ENCODE measurements around the gene COPE.
"Not testable (repeated sequence)": the region's sequence is repeated elsewhere in the genome, so short reads cannot be mapped to it uniquely, and the experiment has no call there.

COPE gene

DNA sequence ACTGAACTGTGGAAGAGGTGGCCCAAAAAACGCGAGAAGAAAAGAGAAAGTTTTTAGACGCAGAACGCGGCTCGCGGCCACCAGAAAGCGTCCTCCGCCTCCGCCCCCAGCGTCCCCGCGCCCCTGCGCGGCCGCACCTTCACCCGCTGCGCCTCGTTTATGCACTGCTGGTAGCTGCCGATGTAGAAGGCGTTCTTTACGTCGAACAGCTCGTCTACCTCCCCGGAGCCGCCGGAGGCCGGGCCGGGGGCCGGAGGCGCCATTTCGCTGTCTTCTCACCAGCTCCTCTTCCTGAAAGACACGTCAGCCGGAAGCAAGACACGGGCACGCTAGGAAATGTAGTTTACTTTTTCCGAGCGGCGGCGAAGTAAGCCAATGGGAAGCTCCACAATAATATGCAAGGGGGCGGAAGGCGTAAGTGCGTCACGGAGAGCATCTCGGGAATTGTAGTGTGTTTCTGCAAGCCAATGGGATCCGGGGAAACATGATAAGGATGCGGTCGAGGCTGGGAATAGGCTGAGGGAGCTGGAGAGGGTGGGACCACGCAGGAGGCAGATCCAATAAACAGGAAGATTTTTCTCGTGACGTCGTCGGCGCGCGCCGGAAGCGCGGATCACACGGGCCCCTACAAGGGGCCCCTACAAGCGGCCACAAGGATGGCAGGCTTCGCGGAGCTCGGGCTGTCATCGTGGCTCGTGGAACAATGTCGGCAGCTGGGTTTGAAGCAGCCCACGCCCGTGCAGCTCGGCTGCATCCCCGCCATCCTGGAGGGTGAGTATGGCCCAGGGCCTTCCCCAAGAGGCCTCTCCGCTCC is at the start of gene COPE, which contains the start of gene DDX49:
TSS of gene COPE (minus strand) at position 302 of the 814 bp plus-strand sequence. CDS start at position 263, 39 bp downstream.
TSS of gene DDX49 (plus strand) at position 630 of the 814 bp plus-strand sequence. CDS start at position 657, 27 bp downstream.
- peak; percentile 99 for DNase-seq

GRCh38 chr19:18967358-18968146 is 48.4 kb upstream of the COPE start:
- no peak for DNase-seq

DNA sequence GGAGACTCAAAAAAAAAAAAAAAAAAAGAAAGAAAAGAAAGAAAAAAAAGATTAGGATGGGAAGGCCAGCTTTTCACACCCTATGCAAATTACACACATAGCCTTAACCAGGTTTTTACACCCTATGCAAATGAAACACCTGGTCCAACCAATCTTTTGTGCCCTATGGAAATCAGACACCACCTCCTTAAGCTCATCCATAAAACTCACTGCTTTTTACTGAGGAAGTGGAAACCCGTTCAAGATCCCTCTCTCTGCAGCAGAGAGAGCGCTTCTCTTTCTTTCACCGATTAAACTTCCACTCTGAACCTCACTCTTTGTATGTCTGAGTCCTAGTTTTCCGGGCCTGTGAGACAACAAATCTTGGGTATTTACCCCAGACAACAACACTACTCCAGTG is 47.1 kb upstream of the COPE start:
- no peak for DNase-seq

DNA sequence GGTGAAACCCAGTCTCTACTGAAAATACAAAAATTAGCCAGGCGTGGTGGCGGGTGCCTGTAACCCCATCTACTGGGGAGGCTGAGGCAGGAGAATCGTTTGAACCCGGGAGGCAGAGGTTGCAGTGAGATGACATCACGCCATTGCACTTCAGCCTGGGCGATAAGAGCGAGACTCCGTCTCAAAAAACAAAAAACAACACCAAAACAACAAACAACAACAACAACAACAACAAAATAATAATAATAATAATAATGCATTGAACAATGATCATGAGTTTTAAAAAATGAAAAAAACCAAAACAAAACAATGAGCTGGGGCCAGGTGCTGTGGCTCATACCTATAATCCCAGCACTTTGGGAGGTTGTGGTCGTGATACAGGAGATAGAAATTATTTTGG is 44.9 kb upstream of the COPE start:
- no peak for DNase-seq

DNA sequence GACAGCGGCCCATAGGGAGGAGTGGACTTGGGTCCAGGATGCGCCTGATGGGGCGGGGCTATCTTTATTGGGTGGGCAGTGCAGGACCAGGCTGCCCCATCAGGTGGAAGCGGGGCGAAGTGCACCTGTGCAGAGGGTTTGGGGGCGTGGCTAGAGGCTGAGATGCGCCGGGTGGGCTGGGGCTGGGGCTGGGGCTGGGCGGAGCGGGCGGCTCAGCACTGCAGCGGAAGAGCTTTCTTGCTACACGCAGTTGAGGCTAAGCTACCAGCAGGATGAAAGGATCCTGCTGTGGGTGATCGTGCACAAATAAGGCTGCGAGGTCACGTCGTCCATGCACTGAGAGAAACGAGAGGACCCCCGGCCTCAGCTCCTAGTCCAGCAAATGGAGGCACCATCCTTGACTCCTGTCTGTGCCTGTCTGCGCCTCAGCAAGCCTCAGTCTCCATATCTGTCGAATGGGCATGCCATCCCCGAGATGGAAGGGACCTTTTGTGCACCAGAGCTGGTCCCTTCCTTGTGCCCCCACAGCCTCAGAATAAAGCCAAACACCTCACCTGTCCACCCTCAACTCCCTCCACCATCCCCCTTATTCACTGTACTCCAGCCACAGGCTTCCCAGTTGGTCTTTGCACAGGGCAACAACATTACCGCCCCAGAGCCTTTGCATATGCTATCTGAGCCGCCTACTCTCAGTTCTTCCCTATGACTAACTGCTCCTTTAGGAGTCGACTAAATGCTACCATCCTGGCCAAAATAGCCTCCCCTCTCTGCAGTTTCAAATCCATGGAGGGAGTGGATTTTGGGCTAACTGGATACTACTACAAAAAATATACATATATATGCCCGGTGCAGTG is 42.8 kb upstream of the COPE start:
- DNase-seq, result no peak

- no peak for DNase-seq
Measured at GRCh38 chr19:18960370-18960769, 41.2 kb upstream of the COPE start.

- no peak for DNase-seq
Measured at GRCh38 chr19:18955042-18955441, 35.9 kb upstream of the COPE start.

DNA sequence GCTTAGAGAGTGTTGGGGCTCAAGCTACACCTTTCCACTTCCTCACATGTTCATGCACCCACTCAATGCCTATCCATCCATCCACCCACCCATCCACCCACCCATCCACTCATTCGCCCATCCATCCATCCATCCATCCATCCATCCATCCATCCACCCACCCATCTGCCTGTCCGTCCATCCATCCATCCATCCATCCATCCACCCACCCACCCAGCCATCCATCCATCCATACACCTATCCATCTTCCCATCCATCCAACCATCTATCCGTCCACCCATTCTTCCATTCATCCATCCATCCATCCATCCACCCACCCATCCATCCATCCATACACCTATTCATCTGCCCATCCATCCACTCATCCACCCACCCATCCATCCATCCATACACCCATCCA is 34.9 kb upstream of the COPE start:
- no peak for DNase-seq

DNA sequence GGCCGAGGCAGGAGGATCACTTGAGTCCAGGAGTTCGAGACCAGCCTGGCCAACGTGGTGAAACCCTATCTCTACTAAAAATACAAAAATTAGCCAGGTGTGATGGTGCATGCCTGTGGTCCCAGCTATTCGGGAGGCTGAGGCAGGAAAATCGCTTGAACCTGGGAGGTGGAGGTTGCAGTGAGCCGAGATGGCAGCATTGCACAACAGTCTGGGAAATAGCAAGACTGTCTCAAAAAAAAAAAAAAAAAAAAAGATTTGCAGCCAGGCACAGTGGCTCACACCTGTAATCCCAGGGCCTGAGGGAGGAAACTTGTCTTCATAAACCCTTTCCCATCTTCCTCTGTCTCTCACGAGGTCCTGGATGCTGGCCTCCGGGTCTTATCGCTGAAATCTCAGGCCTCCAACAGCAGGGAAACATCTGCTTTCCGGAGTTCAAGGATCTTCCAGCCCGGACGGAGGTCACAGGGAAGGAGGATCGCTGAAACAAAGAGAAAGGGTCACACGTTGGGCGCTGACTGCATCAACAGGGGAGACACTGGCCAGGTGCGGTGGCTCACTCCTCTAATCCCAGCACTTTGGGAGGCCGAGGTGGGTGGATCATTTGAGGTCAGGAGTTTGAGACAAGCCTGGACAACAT is 33.3 kb upstream of the COPE start:
- not testable (repeated sequence) for DNase-seq

- DNase-seq, result no peak
Measured at GRCh38 chr19:18951721-18952281, 32.6 kb upstream of the COPE start.

DNA sequence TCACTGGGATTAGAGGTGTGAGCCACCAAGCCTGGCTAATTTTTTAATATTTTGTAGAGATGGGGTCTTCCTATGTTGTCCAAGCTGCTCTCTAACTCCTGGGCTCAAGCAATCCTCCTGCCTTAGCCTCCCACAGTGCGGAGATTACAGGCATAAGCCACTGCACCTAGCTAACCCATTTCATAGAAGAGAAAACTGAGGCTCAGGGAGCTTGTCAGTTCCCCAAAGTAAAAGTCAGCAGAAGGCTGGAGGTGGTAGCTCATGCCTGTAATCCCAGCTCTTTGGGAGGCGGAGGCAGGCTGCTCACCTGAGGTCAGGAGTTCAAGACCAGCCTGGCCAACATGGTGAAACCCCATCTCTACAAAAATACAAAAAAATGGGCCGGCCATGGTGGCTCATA is 30.7 kb upstream of the COPE start:
- DNase-seq, result no peak

GRCh38 chr19:18948976-18949356 is 29.8 kb upstream of the COPE start:
- no peak for DNase-seq

- no peak for DNase-seq
Measured at GRCh38 chr19:18948075-18948975, 29.1 kb upstream of the COPE start.

- DNase-seq, result no peak
Measured at GRCh38 chr19:18946918-18947317, 27.7 kb upstream of the COPE start.

DNA sequence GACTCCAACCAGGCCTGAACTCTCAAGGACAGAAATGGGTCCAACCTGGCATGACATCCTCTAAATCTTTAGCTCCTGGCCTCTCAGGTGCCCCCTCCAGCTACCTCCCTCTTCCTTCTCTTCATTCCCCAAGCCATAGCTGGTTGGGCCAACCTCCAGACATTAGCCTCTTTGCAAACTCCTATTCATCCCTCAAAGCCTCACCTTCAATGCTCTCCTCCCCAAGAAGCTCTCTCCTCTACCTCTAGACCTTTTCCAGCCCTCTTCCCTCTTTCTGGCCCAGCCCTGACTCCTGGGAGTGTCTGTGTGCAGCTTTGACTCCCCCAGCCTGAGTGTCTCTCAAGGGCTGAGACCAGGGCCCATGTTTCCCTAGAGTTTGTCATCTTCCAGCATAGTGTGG is 27.1 kb upstream of the COPE start:
- no peak for DNase-seq

GRCh38 chr19:18945297-18945696 is 26.1 kb upstream of the COPE start:
- DNase-seq, result no peak

GRCh38 chr19:18943465-18943864 is 24.3 kb upstream of the COPE start:
- no peak for DNase-seq

GRCh38 chr19:18942692-18943091 is 23.5 kb upstream of the COPE start:
- no peak for DNase-seq

DNA sequence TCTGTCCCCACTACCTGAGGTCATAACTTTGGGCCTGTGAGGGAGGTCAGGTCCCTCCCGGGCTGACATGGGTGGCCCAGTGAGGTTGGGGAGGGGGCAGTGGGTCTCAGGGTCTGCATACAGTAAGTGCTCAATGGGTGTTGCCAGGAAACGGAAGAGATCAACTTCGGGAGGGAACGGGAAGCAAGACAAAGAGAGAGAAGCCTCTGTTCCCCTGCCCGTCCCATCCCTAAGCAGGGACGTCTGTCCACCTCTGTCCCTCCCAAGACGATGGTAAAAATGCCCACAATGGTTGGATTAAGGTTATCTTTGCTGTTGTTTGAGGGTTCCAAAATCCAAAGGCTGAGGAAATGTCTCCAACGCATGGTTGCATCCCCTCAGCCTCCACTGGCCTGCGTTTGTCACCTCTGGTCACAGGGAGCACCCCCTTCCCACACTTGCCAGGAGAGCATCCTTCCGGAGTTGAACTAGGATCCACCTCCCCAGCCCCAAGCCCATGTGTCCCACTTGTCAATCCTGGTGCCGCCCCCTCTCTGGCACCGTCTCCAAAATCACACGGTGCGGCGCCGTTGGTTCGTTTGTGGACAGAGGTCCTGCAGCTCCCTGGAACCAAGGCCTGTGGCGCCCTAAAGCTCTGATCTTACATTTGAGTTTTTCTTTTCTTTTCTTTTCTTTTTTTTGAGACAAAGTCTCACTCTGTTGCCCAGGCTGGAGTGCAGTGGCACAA is 22.6 kb upstream of the COPE start:
- DNase-seq, result no peak
